ENCODE data around the gene HNMT.
"Not testable (repeated sequence)": the region's sequence is repeated elsewhere in the genome, so short reads cannot be mapped to it uniquely, and the experiment has no call there.

The HNMT gene

GRCh38 chr2:137973280-137973679, 9.0 kb downstream of the HNMT start:
- DNase-seq (ENCODE audit: low read depth in 1 of 2, low spot score in 1 of 2): no peak

- no peak for DNase-seq (ENCODE audit: low read depth in 1 of 2, low spot score in 1 of 2)
These were observed 11.3 kb downstream of the HNMT start for GRCh38 chr2:137975280-137976271.

GRCh38 chr2:137976274-137976673, 12.0 kb downstream of the HNMT start:
- no peak for DNase-seq (ENCODE audit: low read depth in 1 of 2, low spot score in 1 of 2)

GRCh38 chr2:137977790-137978189, 13.5 kb downstream of the HNMT start:
- DNase-seq (ENCODE audit: low read depth in 1 of 2, low spot score in 1 of 2): no peak

- DNase-seq (ENCODE audit: low read depth in 1 of 2, low spot score in 1 of 2): no peak
These were observed 16.2 kb downstream of the HNMT start for GRCh38 chr2:137980459-137980858.

- DNase-seq (ENCODE audit: low read depth in 1 of 2, low spot score in 1 of 2): no peak
These were observed 16.9 kb downstream of the HNMT start for GRCh38 chr2:137981112-137981656.

GRCh38 chr2:137983581-137983980, 19.3 kb downstream of the HNMT start:
- DNase-seq (ENCODE audit: low read depth in 1 of 2, low spot score in 1 of 2): no peak

- no peak for DNase-seq (ENCODE audit: low read depth in 1 of 2, low spot score in 1 of 2)
These were observed 22.0 kb downstream of the HNMT start for GRCh38 chr2:137986268-137986667.

- DNase-seq (ENCODE audit: low read depth in 1 of 2, low spot score in 1 of 2): no peak
These were observed 22.7 kb downstream of the HNMT start for GRCh38 chr2:137987011-137987410.

GRCh38 chr2:137991078-137991477, 26.8 kb downstream of the HNMT start:
- no peak for DNase-seq (ENCODE audit: low read depth in 1 of 2, low spot score in 1 of 2)

- DNase-seq (ENCODE audit: low read depth in 1 of 2, low spot score in 1 of 2): no peak
These were observed 27.9 kb downstream of the HNMT start for GRCh38 chr2:137992039-137992646.

GRCh38 chr2:137993715-137994476, 29.6 kb downstream of the HNMT start:
- DNase-seq (ENCODE audit: low read depth in 1 of 2, low spot score in 1 of 2): not testable (repeated sequence)

GRCh38 chr2:137995368-137995767, 31.1 kb downstream of the HNMT start:
- DNase-seq (ENCODE audit: low read depth in 1 of 2, low spot score in 1 of 2): not testable (repeated sequence)

GRCh38 chr2:137996158-137996557, 31.9 kb downstream of the HNMT start:
- not testable (repeated sequence) for DNase-seq (ENCODE audit: low read depth in 1 of 2, low spot score in 1 of 2)

- no peak for DNase-seq (ENCODE audit: low read depth in 1 of 2, low spot score in 1 of 2)
These were observed 33.5 kb downstream of the HNMT start for GRCh38 chr2:137997733-137998132.

GRCh38 chr2:137998503-137998902, 34.2 kb downstream of the HNMT start:
- DNase-seq (ENCODE audit: low read depth in 1 of 2, low spot score in 1 of 2): no peak

GRCh38 chr2:137999273-137999672, 35.0 kb downstream of the HNMT start:
- no peak for DNase-seq (ENCODE audit: low read depth in 1 of 2, low spot score in 1 of 2)

- DNase-seq (ENCODE audit: low read depth in 1 of 2, low spot score in 1 of 2): no peak
These were observed 35.7 kb downstream of the HNMT start for GRCh38 chr2:138000009-138000408.

- no peak for DNase-seq (ENCODE audit: low read depth in 1 of 2, low spot score in 1 of 2)
These were observed 36.5 kb downstream of the HNMT start for GRCh38 chr2:138000796-138001195.

GRCh38 chr2:138003411-138003810, 39.1 kb downstream of the HNMT start:
- DNase-seq (ENCODE audit: low read depth in 1 of 2, low spot score in 1 of 2): no peak

- DNase-seq (ENCODE audit: low read depth in 1 of 2, low spot score in 1 of 2): no peak
These were observed 43.2 kb downstream of the HNMT start for GRCh38 chr2:138007431-138007830.

All from activated CD4-positive, alpha-beta T cell treated with anti-CD3 and anti-CD28 coated beads, Interleukin-2, amount 50 U/mL, for 24 hours (primary cell).